Liver (tissue), 2 donors: ENCODE measurements around the gene TRIM71.

Experiments used
- GABPA ChIP-seq, 2 donors: IDR thresholded peaks in 1 of 2; conservative IDR thresholded peaks in 1 of 2; 2 replicates each; pipeline ENCODE4 v1.6.1; 2016; ENCODE audit warnings: antibody characterized with exemption in 2 of 2, mild to moderate bottlenecking in 1 of 2, moderate library complexity in 1 of 2
- REST ChIP-seq: IDR thresholded peaks from 2 replicates; pipeline ENCODE4 v1.6.1; 2016; ENCODE audit warnings: antibody characterized with exemption, mild to moderate bottlenecking
- donor health status: healthy.

- TF ChIP-seq GABPA (IDR thresholded peaks at IDR 0.05 in 1 of 2, conservative IDR thresholded peaks at IDR 0.05 in 1 of 2), result no peak
- TF ChIP-seq REST, result no peak
These were observed 86.2 kb downstream of the TRIM71 start for GRCh38 chr3:32903953-32904352.
